Gastrocnemius medialis (tissue), 4 donors: ENCODE data around the gene SDCCAG8.

Experiments used
- POLR2A ChIP-seq, 2 donors: fragments of 450-650 bp; IDR thresholded peaks; one replicate each; pipeline ENCODE4 v1.6.1; 2017; ENCODE audit warnings: antibody characterized with exemption in 2 of 2, mild to moderate bottlenecking in 2 of 2, moderate library complexity in 2 of 2
- TF ChIP-seq, protein P1 (sequence below), 5 experiments: fragments of 450-650 bp in 3 of 5; fragments of 200-600 bp in 2 of 5; sonication (generic) in 2 of 5; IDR thresholded peaks in 4 of 5; conservative IDR thresholded peaks in 1 of 5; 1 replicate in 4 of 5; 2 replicates in 1 of 5; pipeline ENCODE4 v1.5.1; 2016 to 2019; ENCODE audit warnings: antibody characterized with exemption in 5 of 5, mild to moderate bottlenecking in 3 of 5, moderate library complexity in 3 of 5

DNA sequence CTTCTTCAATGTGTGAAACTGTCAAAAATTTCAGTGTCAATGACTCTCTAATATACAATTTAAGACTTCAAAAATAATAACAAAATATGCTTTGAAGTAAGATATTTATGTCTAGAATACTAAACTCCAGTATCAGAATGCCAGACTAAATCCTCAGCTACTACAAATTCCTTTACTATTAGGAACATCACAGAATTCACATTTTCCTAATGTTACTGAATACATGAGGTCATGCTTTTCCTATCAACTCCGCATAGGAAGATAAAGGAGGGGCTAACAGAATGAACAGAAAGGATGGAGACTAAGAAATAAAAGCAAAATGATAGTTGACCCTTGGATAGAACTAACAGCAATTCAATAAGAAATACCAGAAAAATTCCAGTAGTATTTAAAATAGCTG, 292.7 kb downstream of the SDCCAG8 start:
- TF ChIP-seq POLR2A (IDR thresholded peaks at IDR 0.05) = no peak
- TF ChIP-seq, protein P1, sequence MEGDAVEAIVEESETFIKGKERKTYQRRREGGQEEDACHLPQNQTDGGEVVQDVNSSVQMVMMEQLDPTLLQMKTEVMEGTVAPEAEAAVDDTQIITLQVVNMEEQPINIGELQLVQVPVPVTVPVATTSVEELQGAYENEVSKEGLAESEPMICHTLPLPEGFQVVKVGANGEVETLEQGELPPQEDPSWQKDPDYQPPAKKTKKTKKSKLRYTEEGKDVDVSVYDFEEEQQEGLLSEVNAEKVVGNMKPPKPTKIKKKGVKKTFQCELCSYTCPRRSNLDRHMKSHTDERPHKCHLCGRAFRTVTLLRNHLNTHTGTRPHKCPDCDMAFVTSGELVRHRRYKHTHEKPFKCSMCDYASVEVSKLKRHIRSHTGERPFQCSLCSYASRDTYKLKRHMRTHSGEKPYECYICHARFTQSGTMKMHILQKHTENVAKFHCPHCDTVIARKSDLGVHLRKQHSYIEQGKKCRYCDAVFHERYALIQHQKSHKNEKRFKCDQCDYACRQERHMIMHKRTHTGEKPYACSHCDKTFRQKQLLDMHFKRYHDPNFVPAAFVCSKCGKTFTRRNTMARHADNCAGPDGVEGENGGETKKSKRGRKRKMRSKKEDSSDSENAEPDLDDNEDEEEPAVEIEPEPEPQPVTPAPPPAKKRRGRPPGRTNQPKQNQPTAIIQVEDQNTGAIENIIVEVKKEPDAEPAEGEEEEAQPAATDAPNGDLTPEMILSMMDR (IDR thresholded peaks at IDR 0.05 in 4 of 5, conservative IDR thresholded peaks at IDR 0.05 in 1 of 5) = no peak
